HG03135 (cell line): ENCODE measurements around the gene DMWD.

Experiments used
- ATAC-seq: cut with Tn5 transposase; IDR thresholded peaks from one replicate; pipeline ENCODE4 v1.9.1; 2021; ENCODE audit warnings: mild to moderate bottlenecking, moderate library complexity; ENCODE audit not compliant: unreplicated experiment

The DMWD gene

GRCh38 chr19:45789035-45789786, 3.4 kb downstream of the DMWD start:
- ATAC-seq, result no peak

DNA sequence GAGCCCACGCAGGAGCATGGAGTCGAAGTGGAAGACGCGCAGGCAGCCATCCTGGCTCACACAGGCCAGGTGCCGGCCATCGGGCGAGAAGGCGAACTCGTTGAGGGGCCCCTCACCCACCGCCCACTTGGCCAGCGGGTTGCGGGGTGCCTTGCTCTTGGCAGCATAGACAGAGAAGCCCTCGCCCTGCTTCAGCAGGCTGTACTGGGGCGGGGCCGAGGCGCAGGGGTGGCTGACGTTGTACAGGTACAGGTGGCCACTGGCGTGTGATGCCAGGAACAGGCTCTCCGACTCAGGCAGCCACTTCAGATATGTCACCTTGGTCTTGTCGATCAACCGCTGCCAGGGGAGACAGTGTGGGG, 6.1 kb downstream of the DMWD start:
- no peak for ATAC-seq

- no peak for ATAC-seq
Measured at GRCh38 chr19:45785781-45786532, 6.7 kb downstream of the DMWD start.

DNA sequence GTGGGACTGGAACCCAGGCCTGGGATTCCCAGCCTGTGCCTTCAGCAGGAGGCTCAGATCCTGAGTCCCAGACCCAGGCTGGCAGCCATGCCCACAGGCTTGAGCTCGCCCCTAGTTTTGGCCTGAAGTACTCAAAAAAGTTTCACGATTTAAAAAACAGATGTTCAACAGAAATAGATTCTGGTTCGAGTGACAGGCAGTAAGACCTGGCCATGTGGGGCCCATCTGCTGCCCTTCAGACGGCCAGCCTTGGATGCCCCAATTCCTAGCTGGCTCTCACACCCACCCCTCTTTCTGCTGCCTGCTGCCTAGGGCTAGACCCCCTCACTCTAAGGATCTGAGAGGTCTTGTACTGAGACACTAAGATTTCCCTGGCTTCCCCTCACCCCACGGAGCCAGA, 7.5 kb downstream of the DMWD start:
- no peak for ATAC-seq

DNA sequence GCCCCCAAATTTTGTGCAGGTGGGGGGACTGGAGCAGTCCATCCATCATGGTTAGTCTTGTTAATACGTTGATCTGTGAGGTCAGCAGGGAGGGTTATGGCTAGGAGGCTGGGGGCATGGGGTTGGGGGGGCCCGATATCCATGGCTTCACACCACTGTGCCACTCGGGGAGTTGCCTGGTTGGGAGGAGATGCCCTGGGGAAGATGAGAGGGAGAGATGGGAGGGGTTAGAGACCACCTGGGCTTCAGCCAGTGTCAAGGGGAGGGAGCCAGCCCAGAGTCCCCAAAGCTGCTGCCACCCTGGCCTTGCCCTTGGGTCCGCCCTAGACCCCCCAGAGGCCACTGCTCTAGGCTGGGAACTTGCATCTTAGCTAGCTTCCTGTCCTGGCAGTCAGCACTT, 8.5 kb downstream of the DMWD start:
- ATAC-seq, result no peak

- no peak for ATAC-seq
Measured at GRCh38 chr19:45782820-45783785, 9.5 kb downstream of the DMWD start.

GRCh38 chr19:45782162-45782691, 10.4 kb downstream of the DMWD start, which contains the start of gene DMPK:
DMPK (minus strand) TSS chr19:45782490; CDS start chr19:45782352, 138 bp downstream.
- no peak for ATAC-seq

GRCh38 chr19:45781214-45782161, 11.2 kb downstream of the DMWD start:
- ATAC-seq, result no peak

- ATAC-seq, result no peak
Measured at GRCh38 chr19:45780448-45781213, 12.0 kb downstream of the DMWD start.

DNA sequence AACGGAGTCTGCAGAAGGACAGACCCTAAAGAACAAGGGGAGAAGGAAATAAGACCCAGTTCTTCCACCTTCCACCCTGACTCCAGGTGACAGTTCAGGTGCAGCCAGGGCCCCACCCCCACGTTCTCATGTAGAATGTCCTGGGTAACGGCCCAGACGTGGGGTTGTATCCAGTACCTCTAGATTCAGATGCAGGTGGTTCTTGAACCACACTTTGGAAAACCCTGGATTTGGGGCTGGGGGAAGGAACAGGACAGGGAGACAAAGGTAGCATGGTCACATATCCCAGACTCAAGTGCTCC, 12.5 kb downstream of the DMWD start:
- no peak for ATAC-seq

GRCh38 chr19:45779231-45780145, 13.2 kb downstream of the DMWD start:
- peak; percentile 81 for ATAC-seq

GRCh38 chr19:45778010-45778661, 14.5 kb downstream of the DMWD start:
- no peak for ATAC-seq

DNA sequence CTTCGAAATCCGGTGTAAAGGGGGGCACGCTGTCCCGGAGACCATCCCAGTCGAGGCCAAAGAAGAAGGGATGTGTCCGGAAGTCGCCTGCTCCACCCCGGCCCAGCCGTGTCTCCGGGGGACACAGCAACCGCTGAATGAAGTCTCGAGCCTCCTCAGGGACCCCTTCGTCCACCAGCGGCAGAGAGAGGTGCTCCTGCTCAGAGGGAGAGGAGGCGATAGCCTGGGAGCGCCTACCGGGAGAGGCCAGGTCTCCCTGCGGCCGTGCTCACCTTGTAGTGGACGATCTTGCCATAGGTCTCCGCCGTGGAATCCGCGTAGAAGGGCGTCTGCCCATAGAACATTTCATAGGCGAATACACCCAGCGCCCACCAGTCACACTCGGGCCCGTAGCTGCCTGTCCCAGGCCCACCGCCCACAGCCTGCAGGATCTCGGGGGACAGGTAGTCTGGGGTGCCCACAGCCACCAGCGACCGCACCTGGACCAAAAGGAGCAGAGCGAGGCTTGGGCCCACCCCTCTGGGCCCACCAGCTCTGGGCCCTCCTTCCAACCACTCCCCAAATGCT, 15.2 kb downstream of the DMWD start:
- ATAC-seq, result no peak

- ATAC-seq, result no peak
Measured at GRCh38 chr19:45774765-45775164, 17.9 kb downstream of the DMWD start.

- ATAC-seq, result no peak
Measured at GRCh38 chr19:45773384-45773783, 19.3 kb downstream of the DMWD start.

DNA sequence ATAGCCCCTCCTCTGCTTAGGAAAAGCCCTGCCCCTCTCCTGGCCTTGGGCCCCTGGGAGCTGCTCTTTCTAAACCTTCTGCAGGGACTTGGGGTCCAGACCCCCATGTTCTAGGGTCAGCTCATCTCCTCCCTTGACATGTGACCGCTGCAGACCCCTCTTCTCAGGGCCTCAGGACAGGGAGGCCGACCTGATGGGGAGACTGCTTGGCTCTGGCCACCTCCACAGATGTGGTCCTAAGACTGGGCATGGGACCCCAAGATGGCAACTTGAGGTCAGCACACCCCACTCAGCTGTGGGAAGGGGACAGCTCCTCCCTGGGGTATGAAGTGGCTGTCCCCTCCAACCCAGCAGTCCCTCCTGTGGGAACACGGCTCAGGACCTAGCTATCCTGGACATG, 19.7 kb downstream of the DMWD start:
- ATAC-seq, result no peak

DNA sequence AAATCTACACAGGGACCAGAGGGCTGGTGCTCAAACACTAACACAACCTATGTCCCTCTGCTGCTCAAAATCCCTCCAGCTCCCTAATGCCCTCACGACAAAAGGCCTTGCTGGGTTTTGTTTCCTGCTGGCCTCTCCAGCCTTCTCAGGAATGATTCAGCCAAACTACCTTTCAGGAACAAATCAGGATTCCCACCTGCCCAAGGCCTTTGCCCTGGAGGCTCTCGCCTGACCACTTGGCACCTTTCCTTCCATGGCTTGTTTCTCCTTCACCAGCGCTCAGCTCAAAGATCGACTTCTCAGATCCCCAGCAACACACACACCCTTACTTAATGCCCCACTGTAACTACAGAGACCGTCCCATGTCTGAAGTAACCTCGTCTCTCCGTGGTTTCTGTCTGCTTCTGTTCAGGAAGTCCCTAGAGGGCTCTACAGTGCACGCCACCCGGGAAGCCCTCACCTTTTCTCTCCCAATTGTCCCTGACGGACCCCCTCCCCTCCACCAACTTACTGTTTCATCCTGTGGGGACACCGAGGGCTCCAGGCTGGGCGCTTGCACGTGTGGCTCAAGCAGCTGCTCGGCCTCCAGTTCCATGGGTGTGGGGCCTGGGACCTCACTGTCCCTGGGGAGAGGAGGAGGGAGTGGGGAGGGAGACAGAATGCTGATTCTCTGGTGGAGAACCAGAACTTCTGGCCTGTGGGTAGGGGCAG, 20.4 kb downstream of the DMWD start:
- no peak for ATAC-seq
